Sigmoid colon (tissue), 7 donors: ENCODE results near the gene BHLHA15. TPM values are rescaled to one million over a fixed set of nuclear protein-coding genes. Genes with fewer than 3 reads are reported as not detected.

Experiments
- DNase-seq: peaks from one replicate; pipeline ENCODE4 v3.0.0-alpha.2; 2019
- H3K27ac ChIP-seq, 4 donors: fragments of 200-600 bp; sonication (generic); one replicate each; pipeline ENCODE4 v1.5.1; 2016 to 2019; ENCODE audit warnings: mild to moderate bottlenecking in 1 of 4
- H3K27me3 ChIP-seq, 3 donors: fragments of 200-600 bp; sonication (generic); one replicate each; pipeline ENCODE4 v1.5.1; 2019; ENCODE audit warnings: mild to moderate bottlenecking in 1 of 3
- H3K36me3 ChIP-seq, 4 donors: fragments of 200-600 bp; sonication (generic); one replicate each; pipeline ENCODE4 v1.5.1; 2016 to 2019
- H3K4me1 ChIP-seq, 4 donors: fragments of 200-600 bp; sonication (generic); one replicate each; pipeline ENCODE4 v1.5.1; 2017 to 2019
- H3K4me3 ChIP-seq, 4 donors: fragments of 200-600 bp; sonication (generic); one replicate each; pipeline ENCODE4 v1.5.1; 2017 to 2019; ENCODE audit warnings: mild to moderate bottlenecking in 2 of 4, moderate library complexity in 1 of 4
- H3K9me3 ChIP-seq, 4 donors: fragments of 200-600 bp in 3 of 4; sonication (generic) in 3 of 4; one replicate each; pipeline versions ENCODE4 v1.5.1 to v1.6.1; 2013 to 2019
- EP300 ChIP-seq, 4 donors: sonication (generic); formaldehyde crosslinking; IDR thresholded peaks; one replicate each; pipeline ENCODE4 v1.6.1; 2017; ENCODE audit warnings: antibody characterized with exemption in 4 of 4
- POLR2A ChIP-seq, 2 donors: fragments of 450-650 bp; IDR thresholded peaks; one replicate each; pipeline ENCODE4 v1.6.1; 2016; ENCODE audit warnings: antibody characterized with exemption in 2 of 2, mild to moderate bottlenecking in 2 of 2, moderate library complexity in 2 of 2
- POLR2AphosphoS5 ChIP-seq, 4 donors: sonication (generic); formaldehyde crosslinking; IDR thresholded peaks; one replicate each; pipeline ENCODE4 v1.6.1; 2017; ENCODE audit warnings: antibody characterized with exemption in 4 of 4
- WGBS, 2 donors: extraction: QIAGEN DNeasy Blood & Tissue Kit; methylation state at CpG; one replicate each; pipeline ENCODE4 v1.1.7; 2013; 5-methylcytosine and 5-hydroxymethylcytosine counted together
- intact Hi-C: fragments of 100-400 bp; cut with DNase I; formaldehyde crosslinking; loops from one replicate; pipeline ENCODE4 v1.15.1; 2023
- polyA plus RNA-seq, 3 donors: library from polyadenylated mRNA; stranded (reverse); fragments of 200-250 nt; gene quantifications; one replicate each; pipeline ENCODE4 v1.2.3, GENCODE V29; 2013
- total RNA-seq, 4 donors: library from RNA; depleted of rRNA; stranded (reverse); fragments of >200 nt; gene quantifications; one replicate each; pipeline ENCODE4 v1.1.0, GENCODE V29; 2016
- TF ChIP-seq, protein P1 (sequence below), 4 experiments: fragments of 450-650 bp in 3 of 4; fragments of 200-600 bp in 1 of 4; IDR thresholded peaks; one replicate each; pipeline ENCODE4 v1.5.1; 2016 to 2019; ENCODE audit warnings: antibody characterized with exemption in 4 of 4, mild to moderate bottlenecking in 3 of 4, moderate library complexity in 2 of 4
- donor health status: healthy with polysubstance abuse.
- donor health status: Bipolar disorder and iron deficiency.
- donor health status: healthy.

The BHLHA15 gene
- total and polyA plus RNA-seq, 7 donors, result 1.2 to 1.4 TPM; not detected in 5

GRCh38 chr7:98177553-98177952 lies 33.7 kb upstream of the BHLHA15 start:
- H3K4me3 ChIP-seq, result no peak overlapping the region
- intact Hi-C loops, result no loop called here
- DNase-seq, result no peak
- TF ChIP-seq POLR2A (IDR thresholded peaks at IDR 0.05) (no peak), POLR2AphosphoS5 (IDR thresholded peaks at IDR 0.05) (no peak), EP300 (IDR thresholded peaks at IDR 0.05) (no peak)
- TF ChIP-seq, protein P1, sequence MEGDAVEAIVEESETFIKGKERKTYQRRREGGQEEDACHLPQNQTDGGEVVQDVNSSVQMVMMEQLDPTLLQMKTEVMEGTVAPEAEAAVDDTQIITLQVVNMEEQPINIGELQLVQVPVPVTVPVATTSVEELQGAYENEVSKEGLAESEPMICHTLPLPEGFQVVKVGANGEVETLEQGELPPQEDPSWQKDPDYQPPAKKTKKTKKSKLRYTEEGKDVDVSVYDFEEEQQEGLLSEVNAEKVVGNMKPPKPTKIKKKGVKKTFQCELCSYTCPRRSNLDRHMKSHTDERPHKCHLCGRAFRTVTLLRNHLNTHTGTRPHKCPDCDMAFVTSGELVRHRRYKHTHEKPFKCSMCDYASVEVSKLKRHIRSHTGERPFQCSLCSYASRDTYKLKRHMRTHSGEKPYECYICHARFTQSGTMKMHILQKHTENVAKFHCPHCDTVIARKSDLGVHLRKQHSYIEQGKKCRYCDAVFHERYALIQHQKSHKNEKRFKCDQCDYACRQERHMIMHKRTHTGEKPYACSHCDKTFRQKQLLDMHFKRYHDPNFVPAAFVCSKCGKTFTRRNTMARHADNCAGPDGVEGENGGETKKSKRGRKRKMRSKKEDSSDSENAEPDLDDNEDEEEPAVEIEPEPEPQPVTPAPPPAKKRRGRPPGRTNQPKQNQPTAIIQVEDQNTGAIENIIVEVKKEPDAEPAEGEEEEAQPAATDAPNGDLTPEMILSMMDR (IDR thresholded peaks at IDR 0.05), result no peak
- H3K27ac ChIP-seq, result no peak overlapping the region
- H3K9me3 ChIP-seq, result no peaks in the 10 kb centered on the region
- H3K4me1 ChIP-seq, result no peaks in the 10 kb centered on the region
- 92 to 93% methylated on average over 6 of the region's 6 CpGs for WGBS, 2 donors
- H3K27me3 ChIP-seq, result no peaks in the 10 kb centered on the region
- H3K36me3 ChIP-seq, result peaks cover 0 to 47% (median 0%) of the 10 kb centered on the region in 4 donors

GRCh38 chr7:98178321-98178720 lies 32.9 kb upstream of the BHLHA15 start:
- H3K9me3 ChIP-seq, result no peaks in the 10 kb centered on the region
- H3K4me1 ChIP-seq, result no peaks in the 10 kb centered on the region
- no peak for DNase-seq
- H3K27me3 ChIP-seq, result no peaks in the 10 kb centered on the region
- intact Hi-C loops, result no loop called here
- no peak overlapping the region for H3K27ac ChIP-seq
- H3K4me3 ChIP-seq, result no peak overlapping the region
- TF ChIP-seq EP300 (IDR thresholded peaks at IDR 0.05), result no peak
- TF ChIP-seq, protein P1 (IDR thresholded peaks at IDR 0.05), result no peak
- no peak for TF ChIP-seq POLR2A (IDR thresholded peaks at IDR 0.05)
- no peak for TF ChIP-seq POLR2AphosphoS5 (IDR thresholded peaks at IDR 0.05)
- WGBS, 2 donors, result 78 to 81% methylated on average over 16 of the region's 16 CpGs
- peaks cover 0 to 41% (median 0%) of the 10 kb centered on the region in 4 donors for H3K36me3 ChIP-seq

DNA sequence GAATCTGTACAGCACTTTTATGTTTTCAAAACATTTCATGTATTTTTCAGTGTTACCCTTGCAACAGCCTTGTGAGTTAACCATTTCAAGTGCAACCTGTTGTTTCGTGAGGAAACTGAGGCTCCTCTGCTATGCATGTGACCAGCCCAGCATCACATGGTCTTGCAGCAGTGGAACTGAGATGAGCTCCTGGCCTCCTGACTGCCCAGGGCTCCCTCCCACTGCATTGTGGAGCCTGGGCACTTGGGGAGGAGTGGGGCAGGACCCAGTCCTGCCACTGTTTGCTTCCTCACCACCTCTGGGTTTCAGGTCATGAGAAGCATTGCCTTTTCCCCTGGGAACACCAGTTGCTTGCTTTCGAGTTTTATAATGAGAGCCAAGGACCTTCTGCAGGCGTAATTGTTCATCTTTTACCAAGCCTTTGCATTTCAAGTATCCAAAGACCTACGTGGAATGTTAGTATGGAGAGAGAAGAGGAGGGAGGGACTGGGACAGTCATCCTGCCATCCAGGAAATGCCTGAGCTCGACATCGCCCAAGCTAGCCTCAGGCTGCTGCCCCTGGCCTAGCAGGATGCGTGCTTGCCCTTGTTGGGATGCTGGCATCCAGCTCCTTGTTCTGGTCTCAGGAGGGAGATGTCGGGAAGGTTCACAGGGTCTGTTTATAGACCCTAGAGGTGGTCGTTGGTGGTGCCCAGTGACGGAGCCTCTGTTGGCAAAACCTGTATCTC lies 32.3 kb upstream of the BHLHA15 start:
- DNase-seq, result no peak
- 91% methylated on average over 10 of the region's 10 CpGs for WGBS, 2 donors
- H3K27ac ChIP-seq, result no peak overlapping the region
- H3K27me3 ChIP-seq, result no peaks in the 10 kb centered on the region
- no peaks in the 10 kb centered on the region for H3K9me3 ChIP-seq
- H3K4me1 ChIP-seq, result no peaks in the 10 kb centered on the region
- intact Hi-C loops, result no loop called here
- no peak overlapping the region for H3K4me3 ChIP-seq
- peaks cover 0 to 41% (median 0%) of the 10 kb centered on the region in 4 donors for H3K36me3 ChIP-seq
- TF ChIP-seq EP300 (IDR thresholded peaks at IDR 0.05) (no peak), POLR2A (IDR thresholded peaks at IDR 0.05) (no peak), POLR2AphosphoS5 (IDR thresholded peaks at IDR 0.05) (no peak)
- TF ChIP-seq, protein P1 (IDR thresholded peaks at IDR 0.05), result no peak

DNA sequence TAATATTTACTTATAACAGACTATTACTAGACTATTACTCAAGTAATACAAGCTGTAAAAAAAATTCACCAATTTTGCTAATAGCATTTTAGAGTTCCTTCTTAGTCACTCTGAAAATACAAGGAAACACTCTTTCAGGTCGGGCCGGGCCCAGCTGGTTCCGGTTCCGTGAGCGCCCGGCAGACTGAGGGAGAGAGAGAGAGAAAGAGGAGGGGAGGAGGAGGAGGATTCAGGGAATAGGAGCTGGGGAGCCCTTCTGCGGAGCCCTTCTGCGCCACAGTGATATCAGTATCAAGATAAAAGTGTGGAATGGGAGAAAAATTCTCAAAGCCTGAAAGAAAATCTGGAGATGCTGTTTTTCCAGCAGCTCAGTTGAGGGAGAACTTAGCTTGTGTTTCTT lies 30.5 kb upstream of the BHLHA15 start:
- no peak overlapping the region for H3K4me3 ChIP-seq
- H3K27me3 ChIP-seq, result no peaks in the 10 kb centered on the region
- H3K9me3 ChIP-seq, result no peaks in the 10 kb centered on the region
- no peak overlapping the region for H3K27ac ChIP-seq
- TF ChIP-seq EP300 (IDR thresholded peaks at IDR 0.05), result no peak
- TF ChIP-seq, protein P1 (IDR thresholded peaks at IDR 0.05), result no peak
- no peak for TF ChIP-seq POLR2AphosphoS5 (IDR thresholded peaks at IDR 0.05)
- no peak for TF ChIP-seq POLR2A (IDR thresholded peaks at IDR 0.05)
- peaks cover 0 to 25% (median 0%) of the 10 kb centered on the region in 4 donors for H3K36me3 ChIP-seq
- 91 to 96% methylated on average over 8 of the region's 8 CpGs for WGBS, 2 donors
- intact Hi-C loops, result no loop called here
- no peak for DNase-seq
- H3K4me1 ChIP-seq, result peaks cover 0 to under 1% (median 0%) of the 10 kb centered on the region in 4 donors
